Measurements from ENCODE around the gene C7orf25.

Gene C7orf25

GRCh38 chr7:42876182-42877068 is 35.4 kb downstream of the C7orf25 start:
- peak; percentile 37 for DNase-seq

- no peak for DNase-seq
These were observed 42.5 kb downstream of the C7orf25 start for GRCh38 chr7:42869131-42870020.

GRCh38 chr7:42868480-42868879 is 43.4 kb downstream of the C7orf25 start:
- DNase-seq, result no peak
